OCI-LY7 (cell line): ENCODE data around the gene COQ9.

ENCODE experiments used
- EZH2phosphoT487 ChIP-seq: fragments of 200-600 bp; sonication (generic); IDR thresholded peaks from 2 replicates; pipeline ENCODE4 v1.6.1; 2018; ENCODE audit warnings: low read depth, borderline replicate concordance, mild to moderate bottlenecking, mixed run types, antibody characterized with exemption, low read length, moderate library complexity, mixed read lengths
- TF ChIP-seq, protein P1 (sequence below): fragments of 200-600 bp; sonication (generic); conservative IDR thresholded peaks from 2 replicates; pipeline ENCODE4 v1.5.1; 2014; ENCODE audit warnings: mild to moderate bottlenecking, antibody characterized with exemption, low read length, moderate library complexity, mixed read lengths

DNA sequence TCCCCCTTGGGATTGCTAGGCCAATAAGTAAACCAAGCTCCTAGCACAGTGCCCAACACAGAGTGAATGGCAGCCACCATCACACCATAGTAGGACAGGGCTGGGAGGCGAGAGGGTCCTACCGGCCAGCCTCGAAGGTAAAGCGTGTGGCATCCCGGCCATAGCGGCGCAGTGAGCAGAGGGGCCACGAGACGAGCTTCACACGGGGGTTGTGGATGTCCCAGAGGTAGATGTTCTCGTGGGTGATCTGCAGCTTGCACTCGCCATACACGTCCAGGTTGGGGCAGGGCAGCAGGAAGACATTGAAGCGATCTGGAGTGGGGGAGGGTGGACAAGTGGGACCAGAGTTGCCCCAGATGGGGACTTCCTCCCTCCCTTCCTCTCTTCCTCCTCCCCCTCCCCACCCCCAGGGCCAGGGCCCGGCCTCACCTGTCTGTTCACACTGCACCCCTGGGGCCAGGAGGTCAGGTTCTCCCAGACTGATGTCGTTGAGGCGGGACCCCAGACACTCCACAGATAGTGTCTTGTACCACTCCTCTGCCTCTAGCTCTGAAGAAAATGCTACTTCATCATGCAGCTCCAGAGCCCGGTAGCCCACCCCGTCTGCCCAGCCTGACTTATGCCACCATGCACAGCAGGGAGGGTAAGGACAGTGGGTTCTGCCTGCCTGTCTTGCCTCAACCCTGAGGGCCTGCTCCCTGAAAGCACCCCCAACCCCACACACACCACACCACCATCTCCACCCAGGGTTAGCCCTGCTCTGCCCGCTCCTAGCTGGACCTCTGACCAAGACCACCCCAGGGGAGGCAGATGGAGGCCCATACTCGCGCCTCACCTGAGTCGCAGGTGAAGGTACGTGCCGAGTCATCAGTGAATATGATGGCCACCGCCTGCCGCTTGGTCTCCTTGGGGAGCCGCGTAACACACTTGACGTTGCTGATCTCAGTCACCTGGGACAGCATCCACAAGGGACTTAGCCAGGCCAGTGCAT is 27.7 kb downstream of the COQ9 start:
- TF ChIP-seq, protein P1, sequence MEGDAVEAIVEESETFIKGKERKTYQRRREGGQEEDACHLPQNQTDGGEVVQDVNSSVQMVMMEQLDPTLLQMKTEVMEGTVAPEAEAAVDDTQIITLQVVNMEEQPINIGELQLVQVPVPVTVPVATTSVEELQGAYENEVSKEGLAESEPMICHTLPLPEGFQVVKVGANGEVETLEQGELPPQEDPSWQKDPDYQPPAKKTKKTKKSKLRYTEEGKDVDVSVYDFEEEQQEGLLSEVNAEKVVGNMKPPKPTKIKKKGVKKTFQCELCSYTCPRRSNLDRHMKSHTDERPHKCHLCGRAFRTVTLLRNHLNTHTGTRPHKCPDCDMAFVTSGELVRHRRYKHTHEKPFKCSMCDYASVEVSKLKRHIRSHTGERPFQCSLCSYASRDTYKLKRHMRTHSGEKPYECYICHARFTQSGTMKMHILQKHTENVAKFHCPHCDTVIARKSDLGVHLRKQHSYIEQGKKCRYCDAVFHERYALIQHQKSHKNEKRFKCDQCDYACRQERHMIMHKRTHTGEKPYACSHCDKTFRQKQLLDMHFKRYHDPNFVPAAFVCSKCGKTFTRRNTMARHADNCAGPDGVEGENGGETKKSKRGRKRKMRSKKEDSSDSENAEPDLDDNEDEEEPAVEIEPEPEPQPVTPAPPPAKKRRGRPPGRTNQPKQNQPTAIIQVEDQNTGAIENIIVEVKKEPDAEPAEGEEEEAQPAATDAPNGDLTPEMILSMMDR = no peak
- no peak for TF ChIP-seq EZH2phosphoT487
